Measurements from ENCODE around the gene APBB2. TPM values are rescaled to one million over a fixed set of nuclear protein-coding genes. Genes with fewer than 3 reads are reported as not detected.
A peak's percentile ranks its signal among the peaks of the same experiment; 100 is the strongest.

Gene APBB2
- total RNA-seq, 2 donors from 2014 or later = 17.4 to 56.6 TPM

DNA sequence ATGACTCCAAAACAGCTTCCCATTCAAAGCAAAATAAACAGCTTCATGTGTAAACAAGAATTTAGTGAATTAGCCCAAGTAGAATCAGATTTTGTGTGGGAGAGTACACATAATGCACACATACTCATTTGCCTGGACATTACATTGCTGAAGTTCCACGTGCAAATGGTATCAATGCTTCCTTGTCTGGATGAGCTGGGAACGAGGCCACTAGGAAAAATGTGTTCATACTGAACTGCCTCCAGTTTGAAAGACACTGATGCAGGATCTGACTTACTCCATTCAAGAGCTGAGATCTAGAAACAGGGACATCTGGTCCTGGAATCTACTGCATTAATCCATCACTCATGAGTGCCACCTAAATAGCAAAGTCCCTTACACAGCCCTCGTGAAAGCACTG lies 228.0 kb downstream of the APBB2 start:
- 23% methylated on average over 3 of the region's 3 CpGs for WGBS
- no peaks in the 10 kb centered on the region for H3K27me3 ChIP-seq (replicated peaks; ENCODE audit: insufficient read depth)
- TF ChIP-seq POLR2A (IDR thresholded peaks at IDR 0.05) (no peak), POLR2AphosphoS5 (IDR thresholded peaks at IDR 0.05) (no peak)
- TF ChIP-seq, protein P1, sequence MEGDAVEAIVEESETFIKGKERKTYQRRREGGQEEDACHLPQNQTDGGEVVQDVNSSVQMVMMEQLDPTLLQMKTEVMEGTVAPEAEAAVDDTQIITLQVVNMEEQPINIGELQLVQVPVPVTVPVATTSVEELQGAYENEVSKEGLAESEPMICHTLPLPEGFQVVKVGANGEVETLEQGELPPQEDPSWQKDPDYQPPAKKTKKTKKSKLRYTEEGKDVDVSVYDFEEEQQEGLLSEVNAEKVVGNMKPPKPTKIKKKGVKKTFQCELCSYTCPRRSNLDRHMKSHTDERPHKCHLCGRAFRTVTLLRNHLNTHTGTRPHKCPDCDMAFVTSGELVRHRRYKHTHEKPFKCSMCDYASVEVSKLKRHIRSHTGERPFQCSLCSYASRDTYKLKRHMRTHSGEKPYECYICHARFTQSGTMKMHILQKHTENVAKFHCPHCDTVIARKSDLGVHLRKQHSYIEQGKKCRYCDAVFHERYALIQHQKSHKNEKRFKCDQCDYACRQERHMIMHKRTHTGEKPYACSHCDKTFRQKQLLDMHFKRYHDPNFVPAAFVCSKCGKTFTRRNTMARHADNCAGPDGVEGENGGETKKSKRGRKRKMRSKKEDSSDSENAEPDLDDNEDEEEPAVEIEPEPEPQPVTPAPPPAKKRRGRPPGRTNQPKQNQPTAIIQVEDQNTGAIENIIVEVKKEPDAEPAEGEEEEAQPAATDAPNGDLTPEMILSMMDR (IDR thresholded peaks at IDR 0.05) = no peak
- no peak overlapping the region for H3K4me3 ChIP-seq
- H3K36me3 ChIP-seq = no peaks in the 10 kb centered on the region
- intact Hi-C loops (cut with DNase I) = no loop called here
- no peak overlapping the region for H3K27ac ChIP-seq
- DNase-seq (ENCODE audit: low spot score) = no peak
- no peaks in the 10 kb centered on the region for H3K9me3 ChIP-seq
- H3K4me1 ChIP-seq (replicated peaks) = no peaks in the 10 kb centered on the region

DNA sequence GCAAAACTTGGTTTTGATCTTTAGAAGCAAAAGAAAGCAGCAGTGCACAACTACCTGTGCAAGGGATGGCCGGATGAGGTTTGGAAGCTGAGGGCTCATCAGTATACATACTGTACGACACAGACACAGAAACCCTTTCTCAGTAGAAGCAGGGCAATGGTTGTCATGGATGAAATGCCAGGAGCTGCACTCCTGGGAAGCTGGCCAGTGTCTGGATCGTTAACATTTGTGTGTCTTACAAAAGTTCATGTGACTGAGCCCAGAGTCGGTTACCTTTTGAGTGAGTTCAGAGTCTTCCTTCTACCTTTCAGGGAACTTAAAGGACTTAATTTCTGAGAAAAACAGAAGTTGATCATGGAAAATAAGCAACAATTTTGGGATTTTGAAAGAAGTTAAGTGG lies 230.3 kb downstream of the APBB2 start:
- intact Hi-C loops (cut with DNase I) = no loop called here
- DNase-seq (ENCODE audit: low spot score) = peak; percentile 77
- H3K27ac ChIP-seq = peak overlapping the region in 1 of 2 donors; percentile 44

DNA sequence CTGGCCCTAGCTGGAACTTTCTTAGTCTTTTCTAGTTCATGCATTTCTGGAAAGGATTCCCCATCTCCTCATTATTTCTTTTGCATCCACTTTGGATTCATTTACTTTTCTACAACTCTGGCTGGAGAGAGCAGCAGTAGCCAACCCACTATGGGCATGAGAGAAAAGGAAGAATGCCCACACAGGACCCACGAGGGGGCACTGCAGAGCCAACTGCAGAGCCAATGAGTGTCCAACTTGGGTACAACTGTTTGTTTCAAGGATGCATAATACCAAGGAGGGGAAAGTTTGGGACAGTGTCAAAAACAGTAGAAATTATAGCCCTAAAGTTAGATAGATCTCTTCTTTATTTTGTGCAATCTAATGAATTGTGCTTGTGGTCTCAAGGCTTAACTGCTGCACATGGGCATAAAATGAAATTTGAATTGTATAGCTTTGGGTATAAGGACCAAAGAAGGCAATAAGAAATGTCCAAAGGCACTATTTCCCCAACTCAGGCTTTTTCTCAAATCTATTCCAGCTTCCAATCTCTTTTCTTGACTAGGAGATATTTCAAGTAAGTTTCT lies 233.9 kb downstream of the APBB2 start:
- Histone ChIP-seq H3K27ac (no peak overlapping the region), H3K9me3 (no peaks in the 10 kb centered on the region), H3K4me1 (replicated peaks) (no peaks in the 10 kb centered on the region), H3K27me3 (replicated peaks; ENCODE audit: insufficient read depth) (no peaks in the 10 kb centered on the region), H3K4me3 (no peak overlapping the region), H3K36me3 (no peaks in the 10 kb centered on the region)
- WGBS = 24% methylated on average over 1 of the region's 1 CpG
- no peak for DNase-seq (ENCODE audit: low spot score)
- intact Hi-C loops (cut with DNase I) = no loop called here
- TF ChIP-seq, protein P1 (IDR thresholded peaks at IDR 0.05) = peak in 1 of 4 experiments; percentile 21
- no peak for TF ChIP-seq POLR2A (IDR thresholded peaks at IDR 0.05)

More for the DNA sequence above, 230.3 kb downstream of the APBB2 start:
- Histone ChIP-seq H3K27me3 (replicated peaks; ENCODE audit: insufficient read depth) (no peaks in the 10 kb centered on the region), H3K36me3 (no peaks in the 10 kb centered on the region), H3K4me3 (no peak overlapping the region), H3K4me1 (replicated peaks) (no peaks in the 10 kb centered on the region), H3K9me3 (no peaks in the 10 kb centered on the region)
- TF ChIP-seq POLR2AphosphoS5 (IDR thresholded peaks at IDR 0.05) = peak; percentile 68
- TF ChIP-seq, protein P1 (IDR thresholded peaks at IDR 0.05) = no peak
- 11% methylated on average over 4 of the region's 4 CpGs for WGBS

DNA sequence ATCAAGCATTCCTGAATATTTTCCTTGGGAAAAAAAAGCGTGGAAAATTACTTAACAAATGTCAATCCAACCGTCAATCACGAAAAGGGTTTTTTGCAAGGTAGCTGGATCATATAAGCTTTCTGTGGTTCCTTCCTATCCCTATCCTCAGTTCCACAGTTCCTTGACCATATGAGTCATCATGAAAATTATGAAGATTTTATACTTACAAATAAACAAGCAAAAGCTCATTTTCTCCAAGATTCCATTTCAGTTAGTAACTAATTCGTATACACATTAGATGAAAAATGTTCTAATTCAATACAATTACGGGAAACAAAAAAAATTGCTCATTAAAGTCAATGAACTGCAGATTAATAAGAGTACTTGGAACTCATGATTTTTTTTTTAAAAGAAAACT lies 235.8 kb downstream of the APBB2 start:
- Histone ChIP-seq H3K9me3 (no peaks in the 10 kb centered on the region), H3K27me3 (replicated peaks; ENCODE audit: insufficient read depth) (no peaks in the 10 kb centered on the region), H3K36me3 (no peaks in the 10 kb centered on the region), H3K4me3 (no peak overlapping the region), H3K4me1 (replicated peaks) (no peaks in the 10 kb centered on the region), H3K27ac (no peak overlapping the region)
- no peak for DNase-seq (ENCODE audit: low spot score)
- TF ChIP-seq, protein P1 (IDR thresholded peaks at IDR 0.05) = no peak
- TF ChIP-seq POLR2AphosphoS5 (IDR thresholded peaks at IDR 0.05) (no peak), POLR2A (IDR thresholded peaks at IDR 0.05) (no peak)
- intact Hi-C loops (cut with DNase I) = loop anchor here (2.0 to 5.0 kb wide), 2 partner anchors 51 to 234 kb away; no protein-coding TSS in a partner anchor
- WGBS = 97% methylated on average over 5 of the region's 5 CpGs

DNA sequence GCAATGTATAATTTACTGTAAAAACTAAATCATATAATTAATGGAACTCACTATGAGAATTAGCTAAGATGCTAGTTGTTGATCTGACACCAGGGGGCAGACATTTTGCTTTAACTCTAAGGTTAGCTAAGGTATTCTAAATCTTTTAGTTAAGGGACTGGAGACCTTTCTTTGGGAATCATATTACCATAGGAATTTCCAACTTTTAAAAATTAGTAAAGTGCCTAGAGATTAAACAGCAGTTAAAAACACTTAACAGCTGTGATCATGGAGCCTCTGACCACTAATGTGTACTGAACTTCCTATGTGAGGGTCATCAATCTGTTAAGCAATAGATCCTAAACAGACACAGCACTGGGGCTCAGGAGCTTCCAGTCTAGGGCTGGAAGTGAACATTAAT lies 238.0 kb downstream of the APBB2 start:
- Histone ChIP-seq H3K9me3 (no peaks in the 10 kb centered on the region), H3K27ac (no peak overlapping the region), H3K27me3 (replicated peaks; ENCODE audit: insufficient read depth) (no peaks in the 10 kb centered on the region), H3K4me1 (replicated peaks) (no peaks in the 10 kb centered on the region), H3K4me3 (no peak overlapping the region), H3K36me3 (no peaks in the 10 kb centered on the region)
- peak; percentile 68 for DNase-seq (ENCODE audit: low spot score)
- intact Hi-C loops (cut with DNase I) = loop anchor here (5.0 kb wide), 1 partner anchor 49 kb away; no protein-coding TSS in a partner anchor
- TF ChIP-seq, protein P1 (IDR thresholded peaks at IDR 0.05) = peak; percentile 47 to 83 (median 76)
- TF ChIP-seq POLR2AphosphoS5 (IDR thresholded peaks at IDR 0.05) (peak; percentile 25), POLR2A (IDR thresholded peaks at IDR 0.05) (no peak)

Measured in prostate gland (tissue), 2 donors.